GM19468 (cell line): Measurements from ENCODE around the gene STYXL1.

Source experiments
- ATAC-seq: cut with Tn5 transposase; IDR thresholded peaks from one replicate; pipeline ENCODE4 v1.9.1; 2021; ENCODE audit warnings: mild to moderate bottlenecking, moderate library complexity, moderate number of reproducible peaks; ENCODE audit not compliant: unreplicated experiment; ENCODE audit errors: extremely low read depth

STYXL1 gene

GRCh38 chr7:75996476-75996875 is 51.3 kb downstream of the STYXL1 start:
- ATAC-seq = no peak

GRCh38 chr7:75995996-75996395 is 51.8 kb downstream of the STYXL1 start:
- no peak for ATAC-seq

GRCh38 chr7:75995052-75995471 is 52.7 kb downstream of the STYXL1 start:
- ATAC-seq = no peak

GRCh38 chr7:75994388-75995051 is 53.3 kb downstream of the STYXL1 start, which contains the start of gene TMEM120A:
TSS of gene TMEM120A (minus strand) at chr7:75994595. CDS start at chr7:75994570, 25 bp downstream.
- ATAC-seq = peak; percentile 78

GRCh38 chr7:75993689-75994387 is 54.0 kb downstream of the STYXL1 start:
- ATAC-seq = no peak

- ATAC-seq = no peak
Observed at GRCh38 chr7:75992083-75992755, 55.6 kb downstream of the STYXL1 start.

GRCh38 chr7:75991531-75992082 is 56.2 kb downstream of the STYXL1 start:
- ATAC-seq = no peak

- ATAC-seq = no peak
Observed at GRCh38 chr7:75989500-75990388, 58.1 kb downstream of the STYXL1 start.

GRCh38 chr7:75988568-75989499 is 59.0 kb downstream of the STYXL1 start:
- no peak for ATAC-seq

- no peak for ATAC-seq
Observed at GRCh38 chr7:75987805-75988567, 59.8 kb downstream of the STYXL1 start.

GRCh38 chr7:75987026-75987804 is 60.6 kb downstream of the STYXL1 start:
- ATAC-seq = no peak

GRCh38 chr7:75986147-75986781 is 61.5 kb downstream of the STYXL1 start:
- ATAC-seq = no peak

GRCh38 chr7:75985518-75986146 is 62.2 kb downstream of the STYXL1 start:
- ATAC-seq = no peak

- ATAC-seq = no peak
Observed at GRCh38 chr7:75985009-75985517, 62.7 kb downstream of the STYXL1 start.

- ATAC-seq = no peak
Observed at GRCh38 chr7:75984130-75985008, 63.4 kb downstream of the STYXL1 start.
